Panc1 (cell line): Measurements from ENCODE around the gene CYP2C19. TPM values are rescaled to one million over a fixed set of nuclear protein-coding genes. Genes with fewer than 3 reads are reported as not detected.
"Not testable (repeated sequence)": the region's sequence is repeated elsewhere in the genome, so short reads cannot be mapped to it uniquely, and the experiment has no call there.

Experiments used
- ATAC-seq: fragments of 200-7000 bp; cut with Tn5 transposase; 2 replicates; pipeline ENCODE4 v1.9.1; 2020; ENCODE audit warnings: mild to moderate bottlenecking, moderate library complexity
- BruUV-seq: library from RNA; stranded (reverse); fragments of 400-500 nt; replicated peaks from 2 replicates; lab custom pipeline; 2021; lab: Mats Ljungman, UMichigan
- CTCF ChIA-PET: fragments of 300-600 bp; sonication (Branson Sonifier 250); formaldehyde crosslinking; loops from one replicate; lab custom pipeline; 2022; ENCODE audit warnings: antibody characterized with exemption; lab: Charles Lee
- POLR2A ChIA-PET: fragments of 300-600 bp; sonication (Branson Sonifier 250); formaldehyde crosslinking; loops from one replicate; lab custom pipeline; 2022; ENCODE audit warnings: antibody characterized with exemption; lab: Charles Lee
- DNase-seq: peaks from one replicate; pipeline ENCODE4 v3.0.0-alpha.2; 2010; ENCODE audit warnings: low read depth, low spot score
- H3K27ac ChIP-seq: 2 replicates; pipeline ENCODE4 v1.5.1; 2011; ENCODE audit warnings: mild to moderate bottlenecking, low read length, inconsistent platforms
- H3K27me3 ChIP-seq: fragments of 200-500 bp; sonication (Bioruptor generic); 2 replicates; pipeline ENCODE4 v1.6.0; 2014; ENCODE audit warnings: low read length, inconsistent platforms; ENCODE audit not compliant: control insufficient read depth, insufficient read depth
- H3K36me3 ChIP-seq: fragments of 200-500 bp; sonication (Bioruptor generic); 2 replicates; pipeline ENCODE4 v1.5.1; 2014; ENCODE audit warnings: inconsistent platforms, mild to moderate bottlenecking, low read length, moderate library complexity; ENCODE audit not compliant: control insufficient read depth, insufficient read depth
- H3K4me1 ChIP-seq: 2 replicates; pipeline ENCODE4 v1.5.1; 2011; ENCODE audit warnings: inconsistent platforms, mild to moderate bottlenecking, low read length, moderate library complexity; ENCODE audit not compliant: control insufficient read depth, insufficient read depth
- H3K4me3 ChIP-seq, 2 experiments: 2 replicates each; pipeline ENCODE4 v1.5.1; 2011 to 2012; ENCODE audit warnings: low read depth in 2 of 2, low read length in 2 of 2, mild to moderate bottlenecking in 2 of 2, inconsistent platforms in 1 of 2, moderate library complexity in 1 of 2
- H3K9me3 ChIP-seq: fragments of 200-500 bp; sonication (Bioruptor generic); 2 replicates; pipeline ENCODE4 v1.5.1; 2014; ENCODE audit warnings: low read depth, mild to moderate bottlenecking, inconsistent platforms, low read length, moderate library complexity; ENCODE audit not compliant: control insufficient read depth, insufficient read depth
- POLR2AphosphoS5 ChIP-seq: IDR thresholded peaks from 2 replicates; pipeline ENCODE4 v1.6.1; 2012; ENCODE audit warnings: mild to moderate bottlenecking, low read depth, low read length, moderate library complexity
- REST ChIP-seq, 2 experiments: IDR thresholded peaks; 2 replicates each; pipeline ENCODE4 v1.6.1; 2011 to 2012; ENCODE audit warnings: low read depth in 2 of 2, control low read depth in 1 of 2, low read length in 1 of 2, mild to moderate bottlenecking in 1 of 2, moderate library complexity in 1 of 2; ENCODE audit not compliant: insufficient read depth in 1 of 2
- SIN3A ChIP-seq: IDR thresholded peaks from 2 replicates; pipeline ENCODE4 v1.6.1; 2012; ENCODE audit warnings: low read depth, mild to moderate bottlenecking, low read length, moderate library complexity, borderline replicate concordance; ENCODE audit not compliant: insufficient read depth
- TCF7L2 ChIP-seq: IDR thresholded peaks from 2 replicates; pipeline ENCODE4 v1.6.1; 2011; ENCODE audit warnings: mild to moderate bottlenecking, low read depth, low read length, inconsistent platforms
- in situ Hi-C: cut with HindIII; loops from 2 replicates; pipeline ENCODE4 v1.10.0; 2016; ENCODE audit warnings: low sequenced_read_pairs, low pct_unique_long_range_greater_than_20kb
- intact Hi-C: fragments of 100-400 bp; cut with micrococcal nuclease; formaldehyde crosslinking; loops from one replicate; pipeline ENCODE4 v1.10.0; 2022; ENCODE audit not compliant: unreplicated experiment
- total RNA-seq: library from RNA; stranded (reverse); gene quantifications from one replicate; pipeline ENCODE4 v1.2.1, GENCODE V29; 2021; ENCODE audit not compliant: unreplicated experiment
- TF ChIP-seq, protein P1 (sequence below): fragments of 450-650 bp; IDR thresholded peaks from 2 replicates; pipeline ENCODE4 v1.5.1; 2017; ENCODE audit warnings: mild to moderate bottlenecking

CYP2C19 gene
- total RNA-seq, 1 experiment from 2014 or later = 0.15 TPM

DNA sequence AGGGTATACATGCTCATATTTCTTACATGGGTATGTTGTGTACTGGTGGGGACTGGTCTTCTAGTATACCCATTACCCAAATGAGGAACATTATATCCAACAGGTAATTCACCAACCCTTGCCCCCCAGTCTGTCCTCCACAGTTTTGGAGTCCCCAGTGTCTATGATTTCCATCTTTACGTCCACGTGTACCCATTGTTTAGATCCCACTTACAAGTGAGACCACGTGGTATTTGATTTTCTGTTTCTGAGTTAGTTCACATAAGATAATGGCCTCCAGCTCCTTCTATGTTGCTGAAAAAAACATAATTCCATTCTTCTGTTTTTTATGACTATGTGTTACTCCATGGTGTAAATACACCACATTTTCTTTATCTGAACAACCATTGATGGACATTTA lies 126.6 kb downstream of the CYP2C19 start:
- Histone ChIP-seq H3K27ac (no peak overlapping the region), H3K27me3 (no peaks in the 10 kb centered on the region), H3K4me1 (no peaks in the 10 kb centered on the region), H3K9me3 (no peaks in the 10 kb centered on the region), H3K4me3 (no peak overlapping the region), H3K36me3 (no peaks in the 10 kb centered on the region)
- BruUV-seq = no TSS peak
- no peak for TF ChIP-seq SIN3A
- TF ChIP-seq REST (IDR thresholded peaks at IDR 0.05; ENCODE audit: insufficient read depth in 1 of 2, low read depth in 2 of 2, low read length in 1 of 2) = no peak
- no peak for TF ChIP-seq TCF7L2
- TF ChIP-seq, protein P1, sequence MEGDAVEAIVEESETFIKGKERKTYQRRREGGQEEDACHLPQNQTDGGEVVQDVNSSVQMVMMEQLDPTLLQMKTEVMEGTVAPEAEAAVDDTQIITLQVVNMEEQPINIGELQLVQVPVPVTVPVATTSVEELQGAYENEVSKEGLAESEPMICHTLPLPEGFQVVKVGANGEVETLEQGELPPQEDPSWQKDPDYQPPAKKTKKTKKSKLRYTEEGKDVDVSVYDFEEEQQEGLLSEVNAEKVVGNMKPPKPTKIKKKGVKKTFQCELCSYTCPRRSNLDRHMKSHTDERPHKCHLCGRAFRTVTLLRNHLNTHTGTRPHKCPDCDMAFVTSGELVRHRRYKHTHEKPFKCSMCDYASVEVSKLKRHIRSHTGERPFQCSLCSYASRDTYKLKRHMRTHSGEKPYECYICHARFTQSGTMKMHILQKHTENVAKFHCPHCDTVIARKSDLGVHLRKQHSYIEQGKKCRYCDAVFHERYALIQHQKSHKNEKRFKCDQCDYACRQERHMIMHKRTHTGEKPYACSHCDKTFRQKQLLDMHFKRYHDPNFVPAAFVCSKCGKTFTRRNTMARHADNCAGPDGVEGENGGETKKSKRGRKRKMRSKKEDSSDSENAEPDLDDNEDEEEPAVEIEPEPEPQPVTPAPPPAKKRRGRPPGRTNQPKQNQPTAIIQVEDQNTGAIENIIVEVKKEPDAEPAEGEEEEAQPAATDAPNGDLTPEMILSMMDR = no peak
- TF ChIP-seq POLR2AphosphoS5 = no peak
- CTCF ChIA-PET = no interaction called here
- ATAC-seq = no peak
- no peak for DNase-seq
- in situ Hi-C loops = no loop called here
- POLR2A ChIA-PET = no interaction called here
- intact Hi-C loops = no loop called here

DNA sequence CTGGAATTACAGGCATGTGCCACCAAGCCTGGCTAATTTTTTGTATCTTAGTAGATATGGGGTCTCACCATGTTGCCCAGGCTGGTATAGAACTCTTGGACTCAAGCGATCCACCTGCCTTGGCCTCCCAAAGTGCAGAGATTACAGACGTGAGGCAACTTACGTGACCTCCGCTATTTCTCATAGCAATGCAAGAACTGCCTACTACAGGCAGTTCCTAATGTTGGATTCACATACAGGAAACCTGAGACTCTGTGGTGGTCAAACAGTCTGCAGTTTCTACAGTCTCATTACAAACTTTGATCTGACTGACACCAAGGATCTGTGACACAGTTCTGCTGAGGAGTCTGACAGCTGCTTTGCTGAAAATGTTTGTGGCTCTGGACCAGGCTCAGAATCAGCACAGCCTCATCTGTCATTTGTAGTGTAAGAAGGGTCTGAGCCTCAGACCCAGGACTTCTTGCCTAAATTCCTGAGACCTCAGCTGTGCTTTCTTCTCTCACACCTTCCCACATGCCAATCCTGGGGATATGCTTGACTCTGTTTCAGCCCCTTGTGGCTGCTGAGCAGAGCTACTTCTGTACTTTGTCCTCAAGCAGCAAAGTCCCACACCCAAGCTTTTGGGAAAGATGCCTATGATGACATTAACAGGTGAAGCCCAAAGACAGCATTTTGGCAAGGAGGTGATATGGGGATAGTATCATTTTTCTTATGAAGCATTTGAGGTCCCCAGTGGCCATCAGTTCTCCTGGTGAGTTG lies 128.0 kb downstream of the CYP2C19 start:
- no peaks in the 10 kb centered on the region for H3K4me1 ChIP-seq
- H3K9me3 ChIP-seq = no peaks in the 10 kb centered on the region
- ChIA-PET CTCF (no interaction called here), POLR2A (no interaction called here)
- no peaks in the 10 kb centered on the region for H3K27me3 ChIP-seq
- H3K27ac ChIP-seq = no peak overlapping the region
- no peaks in the 10 kb centered on the region for H3K36me3 ChIP-seq
- intact Hi-C loops = no loop called here
- H3K4me3 ChIP-seq = no peak overlapping the region
- ATAC-seq (no peak), DNase-seq (no peak)
- no TSS peak for BruUV-seq
- in situ Hi-C loops = no loop called here
- no peak for TF ChIP-seq POLR2AphosphoS5
- TF ChIP-seq TCF7L2 = no peak
- no peak for TF ChIP-seq REST (IDR thresholded peaks at IDR 0.05; ENCODE audit: insufficient read depth in 1 of 2, low read depth in 2 of 2, low read length in 1 of 2)
- no peak for TF ChIP-seq SIN3A
- TF ChIP-seq, protein P1 = no peak

DNA sequence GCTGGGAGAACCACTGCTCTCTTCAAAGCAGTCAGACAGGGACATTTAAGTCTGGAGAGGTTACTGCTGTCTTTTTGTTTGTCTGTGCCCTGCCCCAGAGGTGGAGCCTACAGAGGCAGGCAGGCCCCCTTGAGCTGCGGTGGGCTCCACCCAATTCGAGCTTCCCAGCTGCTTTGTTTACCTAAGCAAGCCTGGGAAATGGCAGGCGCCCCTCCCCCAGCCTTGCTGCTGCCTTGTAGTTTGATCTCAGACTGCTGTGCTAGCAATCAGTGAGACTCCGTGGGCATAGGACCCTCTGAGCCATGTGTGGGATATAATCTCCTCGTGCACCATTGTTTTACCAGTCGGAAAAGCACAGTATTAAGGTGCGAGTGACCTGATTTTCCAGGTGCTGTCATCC lies 135.9 kb downstream of the CYP2C19 start:
- in situ Hi-C loops, H3K4me3 ChIP-seq, DNase-seq, H3K4me1 ChIP-seq, BruUV-seq, H3K36me3 ChIP-seq, H3K27ac ChIP-seq, H3K9me3 ChIP-seq, CTCF ChIA-PET, intact Hi-C loops, ATAC-seq, POLR2A ChIA-PET, H3K27me3 ChIP-seq: not testable (repeated sequence)
